H1 (cell line): ENCODE results near the gene ELMO1. TPM values are rescaled to one million over a fixed set of nuclear protein-coding genes. Genes with fewer than 3 reads are reported as not detected.

Source experiments
- CTCF ChIA-PET: fragments of 300-600 bp; sonication (Branson Sonifier 250); formaldehyde crosslinking; loops from one replicate; lab custom pipeline; 2021; ENCODE audit not compliant: partially characterized antibody; lab: Charles Lee
- POLR2A ChIA-PET: fragments of 300-600 bp; sonication (Branson Sonifier 250); formaldehyde crosslinking; loops from one replicate; lab custom pipeline; 2021; ENCODE audit warnings: inconsistent platforms; ENCODE audit not compliant: partially characterized antibody; lab: Charles Lee
- DNase-seq, 2 experiments: peaks; one replicate each; pipeline versions ENCODE4 v3.0.0 to v3.0.0-alpha.2; 2010 to 2022; ENCODE audit warnings: low spot score in 2 of 2, low read depth in 1 of 2, mixed read lengths in 1 of 2
- FAIRE-seq: peaks from 2 replicates; lab custom pipeline; 2011; peaks lifted over from hg19 to GRCh38; lab: Jason Lieb, UNC
- H2AFZ ChIP-seq: 2 replicates; pipeline ENCODE4 v1.8.1; 2012; ENCODE audit warnings: low read length, inconsistent platforms
- H2AK5ac ChIP-seq: 2 replicates; pipeline ENCODE4 v1.6.1; 2013; ENCODE audit warnings: low read depth, low read length
- H2BK120ac ChIP-seq: replicated peaks from 2 replicates; pipeline ENCODE3; 2013; ENCODE audit warnings: low read depth, low read length, inconsistent platforms
- H2BK12ac ChIP-seq: 2 replicates; pipeline ENCODE4 v1.6.1; 2013; ENCODE audit warnings: low read depth, low read length
- H2BK15ac ChIP-seq: 2 replicates; pipeline ENCODE4 v1.6.1; 2013; ENCODE audit warnings: low read length
- H2BK20ac ChIP-seq: 2 replicates; pipeline ENCODE4 v1.6.1; 2013; ENCODE audit warnings: low read length
- H2BK5ac ChIP-seq: 2 replicates; pipeline ENCODE4 v1.6.1; 2013; ENCODE audit warnings: low read depth, low read length
- H3K14ac ChIP-seq: 2 replicates; pipeline ENCODE4 v1.6.1; 2013; ENCODE audit warnings: inconsistent platforms; ENCODE audit not compliant: insufficient read length
- H3K18ac ChIP-seq: 2 replicates; pipeline ENCODE4 v1.6.1; 2013; ENCODE audit warnings: low read length; ENCODE audit errors: extremely low read depth
- H3K23ac ChIP-seq: 2 replicates; pipeline ENCODE4 v1.6.1; 2013; ENCODE audit warnings: inconsistent platforms; ENCODE audit not compliant: insufficient read length
- H3K23me2 ChIP-seq: 2 replicates; pipeline ENCODE4 v1.6.1; 2013; ENCODE audit warnings: low read depth, low read length
- H3K27ac ChIP-seq: 2 replicates; pipeline ENCODE4 v1.6.1; 2011; ENCODE audit warnings: low read depth, low read length, inconsistent platforms
- H3K27me3 ChIP-seq, 4 experiments: replicated peaks in 1 of 4; 1 replicate in 1 of 4; 2 replicates in 3 of 4; pipeline versions ENCODE4 v1.6.1 to v1.8.1; 2011 to 2013; ENCODE audit warnings: low read length in 3 of 4, mild to moderate bottlenecking in 3 of 4, inconsistent platforms in 2 of 4, mixed read lengths in 2 of 4, moderate library complexity in 1 of 4; ENCODE audit not compliant: control insufficient read depth in 3 of 4, insufficient read depth in 3 of 4; ENCODE audit errors: extremely low read depth in 1 of 4
- H3K36me3 ChIP-seq, 4 experiments: 2 replicates each; pipeline versions ENCODE4 v1.6.1 to v1.8.1; 2011 to 2013; ENCODE audit warnings: mild to moderate bottlenecking in 4 of 4, low read length in 3 of 4, moderate library complexity in 2 of 4, control low read depth in 1 of 4, inconsistent platforms in 1 of 4; ENCODE audit not compliant: insufficient read depth in 4 of 4, control insufficient read depth in 2 of 4
- H3K4ac ChIP-seq: replicated peaks from 2 replicates; pipeline ENCODE3; 2013; ENCODE audit warnings: low read length, low read depth, mixed read lengths, inconsistent platforms; ENCODE audit not compliant: insufficient read length
- H3K4me1 ChIP-seq, 4 experiments: replicated peaks in 1 of 4; 1 replicate in 1 of 4; 2 replicates in 3 of 4; pipeline versions ENCODE4 v1.6.1 to v1.8.1; 2011 to 2013; ENCODE audit warnings: low read length in 3 of 4, inconsistent platforms in 2 of 4, mixed read lengths in 1 of 4; ENCODE audit not compliant: insufficient read depth in 4 of 4, control insufficient read depth in 3 of 4
- H3K4me2 ChIP-seq, 2 experiments: 2 replicates each; pipeline versions ENCODE4 v1.6.1 to v1.8.1; 2011 to 2013; ENCODE audit warnings: low read depth in 2 of 2, low read length in 2 of 2, control low read depth in 1 of 2, inconsistent platforms in 1 of 2, mild to moderate bottlenecking in 1 of 2; ENCODE audit not compliant: insufficient read depth in 1 of 2
- H3K4me3 ChIP-seq, 4 experiments: fragments of 200-600, 300-600 bp in 1 of 4; sonication (generic), shearing (Covaris generic), sonication (Bioruptor Twin) in 1 of 4; 2 replicates each; pipeline versions ENCODE4 v1.5.1 to v1.8.1; 2011 to 2016; ENCODE audit warnings: low read length in 4 of 4, low read depth in 3 of 4, control low read depth in 2 of 4, inconsistent platforms in 2 of 4, mild to moderate bottlenecking in 2 of 4, mixed read lengths in 1 of 4, moderate library complexity in 1 of 4; ENCODE audit not compliant: insufficient read depth in 2 of 4; ENCODE audit errors: extremely low read depth in 1 of 4
- H3K56ac ChIP-seq: replicated peaks from 2 replicates; pipeline ENCODE3; 2013; ENCODE audit warnings: low read depth, mild to moderate bottlenecking, mixed read lengths, low read length, inconsistent platforms; ENCODE audit not compliant: insufficient read length
- H3K79me1 ChIP-seq: 2 replicates; pipeline ENCODE4 v1.6.1; 2013; ENCODE audit warnings: low read depth, low read length, control low read depth
- H3K79me2 ChIP-seq, 2 experiments: 2 replicates each; pipeline versions ENCODE4 v1.6.1 to v1.8.1; 2012 to 2013; ENCODE audit warnings: low read length in 2 of 2, mild to moderate bottlenecking in 2 of 2, inconsistent platforms in 1 of 2; ENCODE audit not compliant: insufficient read depth in 2 of 2, control insufficient read depth in 1 of 2
- H3K9ac ChIP-seq, 4 experiments: replicated peaks in 1 of 4; 1 replicate in 1 of 4; 2 replicates in 3 of 4; pipeline versions ENCODE4 v1.6.1 to v1.8.1; 2011 to 2013; ENCODE audit warnings: low read depth in 3 of 4, low read length in 3 of 4, control low read depth in 2 of 4, mild to moderate bottlenecking in 2 of 4, moderate library complexity in 2 of 4, inconsistent platforms in 1 of 4; ENCODE audit errors: extremely low read depth in 1 of 4
- H3K9me3 ChIP-seq, 2 experiments: 2 replicates each; pipeline versions ENCODE4 v1.6.1 to v1.8.1; 2012 to 2013; ENCODE audit warnings: mild to moderate bottlenecking in 2 of 2, moderate library complexity in 2 of 2, control low read depth in 1 of 2, inconsistent platforms in 1 of 2, low read depth in 1 of 2, low read length in 1 of 2, mixed read lengths in 1 of 2; ENCODE audit not compliant: insufficient read depth in 2 of 2
- H4K20me1 ChIP-seq, 2 experiments: replicated peaks in 1 of 2; 2 replicates each; pipeline versions ENCODE3 to v1.8.1; 2011 to 2013; ENCODE audit warnings: inconsistent platforms in 2 of 2, low read length in 2 of 2, mild to moderate bottlenecking in 1 of 2; ENCODE audit not compliant: insufficient read depth in 2 of 2, control insufficient read depth in 1 of 2
- H4K5ac ChIP-seq: 2 replicates; pipeline ENCODE4 v1.6.1; 2013; ENCODE audit warnings: low read length, low read depth, mixed read lengths, inconsistent platforms; ENCODE audit not compliant: insufficient read length
- H4K8ac ChIP-seq: 2 replicates; pipeline ENCODE4 v1.8.0; 2013; ENCODE audit warnings: mild to moderate bottlenecking, moderate library complexity, low read length, inconsistent platforms; ENCODE audit not compliant: insufficient read depth; ENCODE audit errors: extremely low read depth
- H4K91ac ChIP-seq: replicated peaks from 2 replicates; pipeline ENCODE3; 2013; ENCODE audit warnings: low read length, mixed read lengths, inconsistent platforms; ENCODE audit not compliant: insufficient read length
- ATF2 ChIP-seq: IDR thresholded peaks from 2 replicates; pipeline ENCODE4 v1.6.1; 2012; ENCODE audit warnings: low read length, inconsistent platforms
- CBX5 ChIP-seq: fragments of 300-800, 300-1000 bp; sonication (generic); IDR thresholded peaks from 2 replicates; pipeline ENCODE4 v1.7.1; 2016; ENCODE audit warnings: antibody characterized with exemption, low read length, low read depth
- CHD1 ChIP-seq: IDR thresholded peaks from 2 replicates; pipeline ENCODE4 v1.6.1; 2012; ENCODE audit warnings: low read depth, low read length, improper control_type of control experiment
- CHD2 ChIP-seq: IDR thresholded peaks from 2 replicates; pipeline ENCODE4 v1.6.1; 2012; ENCODE audit warnings: low read length, improper control_type of control experiment
- EP300 ChIP-seq, 2 experiments: IDR thresholded peaks; 1 replicate in 1 of 2; 2 replicates in 1 of 2; pipeline ENCODE4 v1.6.1; 2011 to 2012; ENCODE audit warnings: low read depth in 2 of 2, low read length in 2 of 2, mild to moderate bottlenecking in 2 of 2, borderline replicate concordance in 1 of 2, inconsistent platforms in 1 of 2, moderate library complexity in 1 of 2
- JUND ChIP-seq: IDR thresholded peaks from 2 replicates; pipeline ENCODE4 v1.6.1; 2011; ENCODE audit warnings: mild to moderate bottlenecking, improper control_type of control experiment, low read length
- SP1 ChIP-seq: IDR thresholded peaks from 2 replicates; pipeline ENCODE4 v1.6.1; 2011; ENCODE audit warnings: low read depth, low read length
- TAF1 ChIP-seq: IDR thresholded peaks from 2 replicates; pipeline ENCODE4 v1.6.1; 2011; ENCODE audit warnings: mild to moderate bottlenecking, low read depth, low read length
- TEAD4 ChIP-seq: IDR thresholded peaks from 2 replicates; pipeline ENCODE4 v1.6.1; 2012; ENCODE audit warnings: low read depth, low read length, inconsistent platforms, mixed read lengths
- ZNF274 ChIP-seq: IDR thresholded peaks from 2 replicates; pipeline ENCODE4 v1.7.0; 2012; ENCODE audit warnings: low read length, borderline replicate concordance; ENCODE audit errors: extremely low read depth
- WGBS, 2 experiments: shearing (Covaris generic) in 1 of 2; methylation state at CpG; one replicate each; pipeline versions ENCODE4 v1.1.6 to v1.1.7; 2013 to 2015; ENCODE audit warnings: low lambda C conversion rate in 2 of 2, mixed read lengths in 2 of 2, inconsistent platforms in 1 of 2, low coverage in 1 of 2, missing lambda C conversion rate in 1 of 2; ENCODE audit not compliant: insufficient replicate concordance in 2 of 2, insufficient coverage in 1 of 2, insufficient read length in 1 of 2; ENCODE audit errors: extremely low coverage in 1 of 2, missing lambda C conversion rate in 1 of 2; 5-methylcytosine and 5-hydroxymethylcytosine counted together
- polyA plus RNA-seq, 7 experiments: library from polyadenylated mRNA; depleted of rRNA in 3 of 7; stranded (reverse) in 5 of 7; unstranded in 2 of 7; fragments of >200 nt in 5 of 7; fragments of 200-250 nt in 2 of 7; gene quantifications; 1 replicate in 5 of 7; 2 replicates in 1 of 7; 4 replicates in 1 of 7; pipeline versions ENCODE4 v1.2.1 to v1.2.3, GENCODE V29; 2011 to 2013; ENCODE audit warnings: missing spikeins in 2 of 7, mixed read lengths in 2 of 7
- total RNA-seq: library from RNA; stranded (reverse); fragmentation: NEBNext Ultra II Directional; extraction: Animal tissue kit (Norgen Biotek cat#: 25700); gene quantifications from 2 replicates; pipeline ENCODE4 v1.2.1, GENCODE V29; 2021

Gene ELMO1
- total and polyA plus RNA-seq, 2 of the 8 experiments (the other 6 are each of a cell fraction or from before 2014, with no cell fraction given) = 18.4 to 21.0 TPM

DNA sequence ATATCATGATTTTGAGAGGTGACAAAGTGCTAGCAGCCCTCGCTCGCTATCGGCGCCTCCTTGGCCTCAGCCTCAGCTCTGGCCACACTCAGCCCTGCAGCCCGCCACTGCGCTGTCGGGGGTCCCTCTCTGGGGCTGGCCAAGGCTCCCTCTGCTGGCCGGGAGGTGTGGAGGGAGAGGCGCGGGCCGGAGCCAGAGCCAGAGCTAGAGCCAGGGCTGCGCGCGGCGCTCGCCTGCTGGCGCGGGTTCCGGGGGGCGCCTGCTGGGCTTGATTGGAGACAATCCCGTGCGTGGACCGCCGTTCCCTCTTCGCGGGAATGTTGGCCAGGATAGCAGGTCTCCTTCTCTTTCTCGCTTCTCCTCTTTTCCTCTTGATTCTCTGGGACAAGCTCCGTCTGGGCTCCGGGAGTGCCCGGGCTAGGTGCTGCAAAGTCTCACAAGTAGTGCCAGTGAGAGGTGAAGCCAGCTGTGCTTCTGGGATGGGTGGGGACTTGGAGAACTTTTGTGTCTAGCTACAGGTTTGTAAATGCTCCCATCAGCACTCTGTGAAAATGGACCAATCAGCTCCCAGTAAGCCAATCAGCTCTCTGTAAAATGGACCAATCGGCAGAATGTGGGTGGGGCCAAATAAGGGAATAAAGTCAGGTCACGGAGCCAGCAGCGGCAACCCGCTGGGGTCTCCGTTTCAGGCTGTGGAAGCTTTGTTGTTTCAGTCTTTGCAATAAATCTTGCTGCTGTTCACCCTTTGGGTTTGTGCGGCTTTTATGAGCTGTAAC is 43.4 kb upstream of the ELMO1 start:
- H3K4me2 ChIP-seq = peak overlapping the region; percentile 22 to 56
- H3K14ac ChIP-seq = no peak overlapping the region
- H2AK5ac ChIP-seq = no peak overlapping the region
- H3K9me3 ChIP-seq = no peaks in the 10 kb centered on the region
- DNase-seq = peak; percentile 59 to 96
- H3K36me3 ChIP-seq = no peaks in the 10 kb centered on the region
- 44% methylated on average over 36 of the region's 36 CpGs; no CpG with 5 or more reads in 1 of the 2 experiments for WGBS, 2 experiments
- H3K4ac ChIP-seq = no peak overlapping the region
- H3K79me2 ChIP-seq = no peaks in the 10 kb centered on the region
- peak overlapping the region; percentile 58 for H4K5ac ChIP-seq
- peak overlapping the region; percentile 43; the same call in 1 of the 2 replicates for H4K8ac ChIP-seq
- H3K18ac ChIP-seq = 0 out of 2 replicates have a peak overlapping the region, but pooled peaks have one; percentile 16
- FAIRE-seq = peak; percentile 19
- H3K23me2 ChIP-seq = no peaks in the 10 kb centered on the region
- no peak overlapping the region for H4K91ac ChIP-seq
- H2BK20ac ChIP-seq = no peak overlapping the region
- no peaks in the 10 kb centered on the region for H3K27me3 ChIP-seq
- H2BK120ac ChIP-seq = no peak overlapping the region
- no peak overlapping the region for H2BK15ac ChIP-seq
- H3K79me1 ChIP-seq = no peaks in the 10 kb centered on the region
- H2BK5ac ChIP-seq = no peak overlapping the region
- H2BK12ac ChIP-seq = peak overlapping the region; percentile 64
- ChIA-PET CTCF (interaction anchor here (0.6 to 8.8 kb wide), 38 partner anchors 10 to 1373 kb away, joined by 3 to 138 read pairs (median 4); partner anchors contain the start of gene ELMO1), POLR2A (interaction anchor here (0.9 to 2.0 kb wide), 4 partner anchors 12 to 244 kb away, joined by 3 to 19 read pairs (median 4); partner anchors contain the start of gene ELMO1)
- H3K27ac ChIP-seq = no peak overlapping the region
- H3K4me1 ChIP-seq = peaks cover 0 to 13% (median 2%) of the 10 kb centered on the region in 4 experiments; a peak in 4 of 7 replicates
- H2AFZ ChIP-seq = 0 out of 2 replicates have a peak overlapping the region, but pooled peaks have one; percentile 26
- H3K56ac ChIP-seq = no peak overlapping the region
- H4K20me1 ChIP-seq = no peaks in the 10 kb centered on the region
- H3K23ac ChIP-seq = no peak overlapping the region
- H3K4me3 ChIP-seq = peak overlapping the region in 3 of 4 experiments; percentile 19 to 49 (median 35); a peak in 5 of 8 replicates
- no peak overlapping the region for H3K9ac ChIP-seq
- TF ChIP-seq ATF2 = no peak
- TF ChIP-seq TAF1 = no peak
- TF ChIP-seq CHD1 = no peak
- TF ChIP-seq EP300 (IDR thresholded peaks at IDR 0.05; ENCODE audit: borderline replicate concordance in 1 of 2, low read depth in 2 of 2, low read length in 2 of 2) = no peak
- no peak for TF ChIP-seq CHD2
- TF ChIP-seq JUND = 0 out of 2 replicates have a peak, but pooled peaks have one; percentile 15
- no peak for TF ChIP-seq ZNF274
- TF ChIP-seq SP1 = peak; percentile 67; the same call in 1 of the 2 replicates
- TF ChIP-seq CBX5 = no peak
- peak; percentile 10; the same call in 1 of the 2 replicates for TF ChIP-seq TEAD4
